GM19452 (cell line): ENCODE measurements around the gene WDFY4.

Experiments
- ATAC-seq: cut with Tn5 transposase; IDR thresholded peaks from one replicate; pipeline ENCODE4 v1.9.1; 2021; ENCODE audit not compliant: unreplicated experiment

WDFY4 gene

GRCh38 chr10:49001402-49001801 is 316.7 kb downstream of the WDFY4 start:
- no peak for ATAC-seq

GRCh38 chr10:49001870-49002672 is 317.4 kb downstream of the WDFY4 start:
- ATAC-seq: no peak

GRCh38 chr10:49005270-49005669 is 320.6 kb downstream of the WDFY4 start:
- no peak for ATAC-seq

- ATAC-seq: no peak
Observed at GRCh38 chr10:49007129-49007528, 322.5 kb downstream of the WDFY4 start.

- ATAC-seq: no peak
Observed at GRCh38 chr10:49008091-49008490, 323.4 kb downstream of the WDFY4 start.

- ATAC-seq: no peak
Observed at GRCh38 chr10:49008505-49009198, 324.0 kb downstream of the WDFY4 start.

GRCh38 chr10:49009199-49009979 is 324.7 kb downstream of the WDFY4 start:
- no peak for ATAC-seq

GRCh38 chr10:49010295-49010694 is 325.6 kb downstream of the WDFY4 start:
- no peak for ATAC-seq

- ATAC-seq: no peak
Observed at GRCh38 chr10:49010865-49011264, 326.2 kb downstream of the WDFY4 start.

GRCh38 chr10:49011756-49012155 is 327.1 kb downstream of the WDFY4 start:
- ATAC-seq: no peak

GRCh38 chr10:49012603-49013002 is 327.9 kb downstream of the WDFY4 start:
- ATAC-seq: no peak

- no peak for ATAC-seq
Observed at GRCh38 chr10:49015700-49016099, 331.0 kb downstream of the WDFY4 start.

GRCh38 chr10:49021685-49022084 is 337.0 kb downstream of the WDFY4 start:
- ATAC-seq: no peak

- no peak for ATAC-seq
Observed at GRCh38 chr10:49023071-49023470, 338.4 kb downstream of the WDFY4 start.

- no peak for ATAC-seq
Observed at GRCh38 chr10:49023752-49024151, 339.1 kb downstream of the WDFY4 start.

- no peak for ATAC-seq
Observed at GRCh38 chr10:49024484-49024883, 339.8 kb downstream of the WDFY4 start.

GRCh38 chr10:49025347-49025983 is 340.8 kb downstream of the WDFY4 start:
- ATAC-seq: no peak

- ATAC-seq: no peak
Observed at GRCh38 chr10:49028639-49029038, 344.0 kb downstream of the WDFY4 start.

GRCh38 chr10:49029666-49030065 is 345.0 kb downstream of the WDFY4 start:
- ATAC-seq: no peak
